Hepatocyte (in vitro differentiated cells): ENCODE results near the gene ITGAE. TPM values are rescaled to one million over a fixed set of nuclear protein-coding genes. Genes with fewer than 3 reads are reported as not detected.

ENCODE experiments used
- DNase-seq: peaks from one replicate; pipeline ENCODE4 v3.0.0-alpha.2; 2016; ENCODE audit warnings: low spot score
- H2AFZ ChIP-seq: fragments of 200-600 bp; sonication (generic); 2 replicates; pipeline ENCODE4 v1.6.0; 2016; ENCODE audit warnings: antibody characterized with exemption, mild to moderate bottlenecking
- H3K27ac ChIP-seq: fragments of 200-600 bp; sonication (generic); 2 replicates; pipeline ENCODE4 v1.5.1; 2016; ENCODE audit warnings: mild to moderate bottlenecking
- H3K27me3 ChIP-seq: fragments of 200-600 bp; sonication (generic); 2 replicates; pipeline ENCODE4 v1.6.1; 2016
- H3K36me3 ChIP-seq: fragments of 200-600 bp; sonication (generic); replicated peaks from 2 replicates; pipeline ENCODE4 v1.5.1; 2016; ENCODE audit warnings: low read depth; ENCODE audit not compliant: insufficient read depth
- H3K4me1 ChIP-seq: fragments of 200-600 bp; sonication (generic); 2 replicates; pipeline ENCODE4 v1.5.1; 2016; ENCODE audit warnings: mild to moderate bottlenecking, moderate library complexity; ENCODE audit not compliant: insufficient read depth
- H3K4me2 ChIP-seq: fragments of 200-600 bp; sonication (generic); 2 replicates; pipeline ENCODE4 v1.6.0; 2016
- H3K4me3 ChIP-seq: fragments of 200-600 bp; sonication (generic); 2 replicates; pipeline ENCODE4 v1.5.1; 2016; ENCODE audit warnings: mild to moderate bottlenecking
- H3K79me2 ChIP-seq: fragments of 200-600 bp; sonication (generic); 2 replicates; pipeline ENCODE4 v1.6.0; 2017; ENCODE audit warnings: mild to moderate bottlenecking
- H3K9me2 ChIP-seq: fragments of 200-600 bp; sonication (generic); replicated peaks from 2 replicates; pipeline ENCODE4 v1.6.0; 2017; ENCODE audit warnings: mild to moderate bottlenecking; ENCODE audit not compliant: insufficient read depth
- H3K9me3 ChIP-seq: fragments of 200-600 bp; sonication (generic); 2 replicates; pipeline ENCODE4 v1.5.1; 2016; ENCODE audit warnings: low read depth, mild to moderate bottlenecking
- H4K20me1 ChIP-seq: fragments of 200-600 bp; sonication (generic); 2 replicates; pipeline ENCODE4 v1.6.0; 2016; ENCODE audit warnings: mild to moderate bottlenecking; ENCODE audit not compliant: insufficient read depth, poor library complexity, severe bottlenecking
- EZH2 ChIP-seq: fragments of 200-600 bp; sonication (generic); IDR thresholded peaks from 2 replicates; pipeline ENCODE4 v1.6.1; 2016; ENCODE audit warnings: antibody characterized with exemption, mild to moderate bottlenecking, borderline replicate concordance
- EZH2phosphoT487 ChIP-seq: fragments of 200-600 bp; sonication (generic); IDR thresholded peaks from one replicate; pipeline ENCODE4 v1.6.1; 2018; ENCODE audit warnings: antibody characterized with exemption, mild to moderate bottlenecking, low read depth, moderate library complexity; ENCODE audit not compliant: unreplicated experiment, severe bottlenecking
- WGBS: methylation state at CpG from one replicate; pipeline ENCODE4 v1.1.6; 2016; ENCODE audit warnings: low lambda C conversion rate; ENCODE audit errors: missing lambda C conversion rate; 5-methylcytosine and 5-hydroxymethylcytosine counted together
- polyA plus RNA-seq: library from polyadenylated mRNA; unstranded; fragments of >200 nt; fragmentation: Nextera tagmentation; extraction: Ambion mirVana; gene quantifications from 2 replicates; pipeline ENCODE4 v1.2.1, GENCODE V29; 2016
- total RNA-seq: library from RNA; depleted of rRNA; stranded (reverse); fragments of >200 nt; gene quantifications from 2 replicates; pipeline ENCODE4 v1.2.3, GENCODE V29; 2014
- TF ChIP-seq, protein P1 (sequence below): fragments of 200-600 bp; sonication (generic); IDR thresholded peaks from 2 replicates; pipeline ENCODE4 v1.5.1; 2016; ENCODE audit warnings: antibody characterized with exemption, mild to moderate bottlenecking; ENCODE audit not compliant: poor library complexity

ITGAE gene
- total and polyA plus RNA-seq, 2 experiments from 2014 or later, result 28.1 to 77.0 TPM

- no peak for DNase-seq
- Histone ChIP-seq H4K20me1 (peaks cover 4% of the 10 kb centered on the region), H3K4me1 (no peaks in the 10 kb centered on the region), H3K27me3 (no peaks in the 10 kb centered on the region), H3K36me3 (peaks cover 3% of the 10 kb centered on the region), H3K27ac (no peak overlapping the region), H3K9me2 (no peaks in the 10 kb centered on the region), H2AFZ (no peak overlapping the region), H3K4me3 (no peak overlapping the region), H3K9me3 (no peaks in the 10 kb centered on the region), H3K79me2 (peaks cover 77% of the 10 kb centered on the region), H3K4me2 (no peak overlapping the region)
- TF ChIP-seq EZH2phosphoT487 (no peak), EZH2 (no peak)
- TF ChIP-seq, protein P1, sequence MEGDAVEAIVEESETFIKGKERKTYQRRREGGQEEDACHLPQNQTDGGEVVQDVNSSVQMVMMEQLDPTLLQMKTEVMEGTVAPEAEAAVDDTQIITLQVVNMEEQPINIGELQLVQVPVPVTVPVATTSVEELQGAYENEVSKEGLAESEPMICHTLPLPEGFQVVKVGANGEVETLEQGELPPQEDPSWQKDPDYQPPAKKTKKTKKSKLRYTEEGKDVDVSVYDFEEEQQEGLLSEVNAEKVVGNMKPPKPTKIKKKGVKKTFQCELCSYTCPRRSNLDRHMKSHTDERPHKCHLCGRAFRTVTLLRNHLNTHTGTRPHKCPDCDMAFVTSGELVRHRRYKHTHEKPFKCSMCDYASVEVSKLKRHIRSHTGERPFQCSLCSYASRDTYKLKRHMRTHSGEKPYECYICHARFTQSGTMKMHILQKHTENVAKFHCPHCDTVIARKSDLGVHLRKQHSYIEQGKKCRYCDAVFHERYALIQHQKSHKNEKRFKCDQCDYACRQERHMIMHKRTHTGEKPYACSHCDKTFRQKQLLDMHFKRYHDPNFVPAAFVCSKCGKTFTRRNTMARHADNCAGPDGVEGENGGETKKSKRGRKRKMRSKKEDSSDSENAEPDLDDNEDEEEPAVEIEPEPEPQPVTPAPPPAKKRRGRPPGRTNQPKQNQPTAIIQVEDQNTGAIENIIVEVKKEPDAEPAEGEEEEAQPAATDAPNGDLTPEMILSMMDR, result no peak
- over 99% methylated on average over 10 of the region's 10 CpGs for WGBS
These were observed 35.6 kb upstream of the ITGAE start for GRCh38 chr17:3836551-3836950.

DNA sequence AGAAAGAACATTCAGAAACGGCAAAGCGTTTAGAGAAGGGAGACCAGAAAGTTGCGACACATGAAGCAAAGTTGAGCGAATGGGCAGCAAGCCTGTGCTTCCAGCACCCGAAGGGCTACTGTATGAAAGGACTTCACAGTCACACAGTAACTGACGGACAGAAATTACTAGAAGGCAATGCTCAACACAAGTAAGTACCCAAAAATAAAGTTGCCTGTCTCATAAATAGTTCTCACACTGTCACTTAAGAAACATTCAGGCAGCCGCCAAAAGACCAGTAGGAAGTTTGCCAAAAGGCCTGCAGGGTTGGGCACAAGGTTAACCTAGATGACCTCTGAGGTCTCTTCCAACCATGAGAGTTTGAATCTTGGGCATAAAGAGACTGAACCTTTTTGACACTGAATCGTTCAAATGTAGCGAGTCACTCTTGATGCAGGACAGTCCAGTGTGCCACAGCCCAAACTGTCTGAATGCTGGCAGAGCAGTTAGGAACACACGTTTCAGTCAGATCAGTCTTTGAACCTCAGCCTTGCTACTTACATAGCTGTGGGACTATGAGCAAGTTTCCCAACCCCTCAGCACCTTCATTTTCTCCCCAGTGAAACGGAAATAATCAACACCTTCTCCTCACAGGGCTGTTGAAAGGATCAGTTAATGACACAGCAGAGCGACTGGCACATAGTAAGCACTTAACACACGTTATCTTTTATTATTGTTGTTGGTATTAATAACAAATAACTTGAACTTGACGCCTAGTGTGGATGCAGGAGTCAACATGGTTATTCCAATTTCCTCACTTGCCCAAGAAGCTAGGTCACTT, 34.6 kb upstream of the ITGAE start:
- Histone ChIP-seq H3K27me3 (no peaks in the 10 kb centered on the region), H3K4me3 (no peak overlapping the region), H2AFZ (no peak overlapping the region), H3K9me2 (no peaks in the 10 kb centered on the region), H3K9me3 (no peaks in the 10 kb centered on the region), H3K36me3 (peaks cover 3% of the 10 kb centered on the region), H3K27ac (no peak overlapping the region), H3K4me2 (no peak overlapping the region), H3K4me1 (no peaks in the 10 kb centered on the region), H4K20me1 (peaks cover 4% of the 10 kb centered on the region), H3K79me2 (peaks cover 73% of the 10 kb centered on the region)
- 89% methylated on average over 14 of the region's 14 CpGs for WGBS
- TF ChIP-seq EZH2phosphoT487 (no peak), EZH2 (no peak)
- TF ChIP-seq, protein P1, result no peak
- no peak for DNase-seq

DNA sequence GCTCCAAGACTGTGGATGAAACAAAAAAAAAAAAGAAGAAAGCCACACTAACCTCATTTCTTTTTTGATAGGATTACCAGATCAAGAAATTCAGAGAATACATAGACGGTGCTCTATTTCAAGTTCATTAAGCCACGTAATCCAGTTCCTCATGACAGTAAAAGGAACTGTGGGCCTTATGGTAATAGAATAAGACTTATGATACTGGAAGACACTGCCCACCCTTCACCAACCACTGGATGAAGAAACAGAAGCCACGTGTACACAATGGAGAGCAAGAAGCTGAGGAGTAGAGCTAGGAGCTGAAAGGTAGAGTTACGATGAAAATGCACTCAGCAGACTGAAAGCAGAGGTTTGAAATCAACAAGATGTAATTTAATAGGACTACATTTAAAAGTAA, 33.8 kb upstream of the ITGAE start:
- H3K36me3 ChIP-seq, result no peaks in the 10 kb centered on the region
- no peak for TF ChIP-seq EZH2phosphoT487
- TF ChIP-seq EZH2, result no peak
- TF ChIP-seq, protein P1, result no peak
- DNase-seq, result no peak
- no peaks in the 10 kb centered on the region for H3K9me2 ChIP-seq
- WGBS, result 95% methylated on average over 4 of the region's 4 CpGs
- H4K20me1 ChIP-seq, result peaks cover 4% of the 10 kb centered on the region
- no peak overlapping the region for H3K27ac ChIP-seq
- H3K79me2 ChIP-seq, result peaks cover 65% of the 10 kb centered on the region
- no peaks in the 10 kb centered on the region for H3K9me3 ChIP-seq
- no peak overlapping the region for H2AFZ ChIP-seq
- no peak overlapping the region for H3K4me3 ChIP-seq
- no peaks in the 10 kb centered on the region for H3K27me3 ChIP-seq
- H3K4me2 ChIP-seq, result no peak overlapping the region
- H3K4me1 ChIP-seq, result no peaks in the 10 kb centered on the region
